ENCODE results near the gene SERPINE1. TPM values are rescaled to one million over a fixed set of nuclear protein-coding genes. Genes with fewer than 3 reads are reported as not detected.

Gene SERPINE1
- total and polyA plus RNA-seq, 2 of the 8 experiments (the other 6 are each of a cell fraction or from before 2014, with no cell fraction given) = 3.7 to 5.6 TPM

GRCh38 chr7:101084865-101085161 lies 42.1 kb upstream of the SERPINE1 start:
- peak overlapping the region; percentile 80 to 95 for H3K4me2 ChIP-seq (ENCODE audit: insufficient read depth in 1 of 2, low read depth in 2 of 2, low read length in 2 of 2)
- peak overlapping the region; percentile 68; the same call in 1 of the 2 replicates for H2BK12ac ChIP-seq (ENCODE audit: low read depth, low read length)
- H3K56ac ChIP-seq (replicated peaks; ENCODE audit: insufficient read length, low read depth, low read length) = no peak overlapping the region
- H2BK20ac ChIP-seq (ENCODE audit: low read length) = peak overlapping the region; percentile 86; the same call in 1 of the 2 replicates
- H2BK5ac ChIP-seq (ENCODE audit: low read depth, low read length) = peak overlapping the region; percentile 71; the same call in 1 of the 2 replicates
- no peak overlapping the region for H3K27ac ChIP-seq (ENCODE audit: low read depth, low read length)
- CTCF ChIA-PET (ENCODE audit: partially characterized antibody) = interaction anchor here (0.6 to 1.6 kb wide), 12 partner anchors 10 to 198 kb away, joined by 3 to 7 read pairs (median 4); partner anchors contain the start of genes ACHE and FIS1
- no peak overlapping the region for H3K14ac ChIP-seq (ENCODE audit: insufficient read length)
- H3K23me2 ChIP-seq (ENCODE audit: low read depth, low read length) = peaks cover 4% of the 10 kb centered on the region; the same call in 1 of the 2 replicates
- DNase-seq (ENCODE audit: low read depth in 1 of 2, low spot score in 2 of 2) (no peak), FAIRE-seq (no peak)
- no peaks in the 10 kb centered on the region for H4K20me1 ChIP-seq (replicated peaks in 1 of 2; ENCODE audit: control insufficient read depth in 1 of 2, insufficient read depth in 2 of 2, low read length in 2 of 2)
- no peak overlapping the region for H3K9ac ChIP-seq (replicated peaks in 1 of 4; ENCODE audit: extremely low read depth in 1 of 4, low read depth in 3 of 4, low read length in 3 of 4)
- peak overlapping the region; percentile 72 for H2BK120ac ChIP-seq (replicated peaks; ENCODE audit: low read depth, low read length)
- peaks cover 0 to 19% (median 3%) of the 10 kb centered on the region in 4 experiments; a peak in 5 of 8 replicates for H3K36me3 ChIP-seq (ENCODE audit: control insufficient read depth in 2 of 4, insufficient read depth in 4 of 4, low read length in 3 of 4)
- peaks cover under 1% of the 10 kb centered on the region for H3K79me1 ChIP-seq (ENCODE audit: low read depth, low read length)
- peak overlapping the region in 3 of 4 experiments; percentile 62 to 77 (median 73); a peak in 4 of 8 replicates for H3K4me3 ChIP-seq (ENCODE audit: extremely low read depth in 1 of 4, insufficient read depth in 2 of 4, low read depth in 3 of 4, low read length in 4 of 4)
- peak overlapping the region; percentile 77 for H2AFZ ChIP-seq (ENCODE audit: low read length)
- no peak overlapping the region for H2AK5ac ChIP-seq (ENCODE audit: low read depth, low read length)
- H4K8ac ChIP-seq (ENCODE audit: extremely low read depth, insufficient read depth, low read length) = no peak overlapping the region
- no peak overlapping the region for H4K5ac ChIP-seq (ENCODE audit: insufficient read length, low read depth, low read length)
- TF ChIP-seq CTCF (IDR thresholded peaks at IDR 0.05; ENCODE audit: control extremely low read depth in 1 of 3, insufficient read depth in 1 of 3, low read depth in 1 of 3, low read length in 3 of 3) = no peak
- no peak for TF ChIP-seq RAD21 (IDR thresholded peaks at IDR 0.05 in 1 of 2, conservative IDR thresholded peaks at IDR 0.05 in 1 of 2; ENCODE audit: low read depth in 2 of 2, low read length in 2 of 2)
- no peak for TF ChIP-seq HDAC2 (IDR thresholded peaks at IDR 0.05; ENCODE audit: borderline replicate concordance in 1 of 2, low read depth in 2 of 2, low read length in 2 of 2)
- no peak for TF ChIP-seq EGR1 (IDR thresholded peaks at IDR 0.05; ENCODE audit: borderline replicate concordance, low read depth, low read length)
- peak; percentile 78 for TF ChIP-seq E2F6 (IDR thresholded peaks at IDR 0.05)
- no peak for TF ChIP-seq PHF8 (conservative IDR thresholded peaks at IDR 0.05; ENCODE audit: low read depth, low read length)
- no peak for TF ChIP-seq CTBP2 (IDR thresholded peaks at IDR 0.05; ENCODE audit: borderline replicate concordance, insufficient read depth, insufficient read length, low read length)
- POLR2A ChIA-PET (ENCODE audit: partially characterized antibody) = interaction anchor here (0.6 to 2.0 kb wide), 15 partner anchors 10 to 253 kb away, joined by 3 to 10 read pairs (median 3); partner anchors contain the start of genes MOGAT3 and UFSP1
- H4K91ac ChIP-seq (replicated peaks; ENCODE audit: insufficient read length, low read length) = peak overlapping the region; percentile 41
- WGBS, 2 experiments (ENCODE audit: extremely low coverage in 1 of 2, insufficient coverage in 1 of 2, insufficient read length in 1 of 2, insufficient replicate concordance in 2 of 2, low coverage in 1 of 2, low lambda C conversion rate in 2 of 2, missing lambda C conversion rate in 1 of 2) = 71% methylated on average over 5 of the region's 5 CpGs; no CpG with 5 or more reads in 1 of the 2 experiments
- peak overlapping the region; percentile 8; the same call in 1 of the 2 replicates for H2BK15ac ChIP-seq (ENCODE audit: low read length)
- H3K9me3 ChIP-seq (ENCODE audit: insufficient read depth in 2 of 2, low read depth in 1 of 2, low read length in 1 of 2) = no peaks in the 10 kb centered on the region
- H3K79me2 ChIP-seq (ENCODE audit: control insufficient read depth in 1 of 2, insufficient read depth in 2 of 2, low read length in 2 of 2) = no peaks in the 10 kb centered on the region
- no peaks in the 10 kb centered on the region for H3K27me3 ChIP-seq (replicated peaks in 1 of 4; ENCODE audit: control insufficient read depth in 3 of 4, extremely low read depth in 1 of 4, insufficient read depth in 3 of 4, low read length in 3 of 4)
- H3K23ac ChIP-seq (ENCODE audit: insufficient read length) = no peak overlapping the region
- H3K4ac ChIP-seq (replicated peaks; ENCODE audit: insufficient read length, low read depth, low read length) = no peak overlapping the region
- peak overlapping the region; percentile 60; the same call in 1 of the 2 replicates for H3K18ac ChIP-seq (ENCODE audit: extremely low read depth, low read length)
- peaks cover 0 to 6% (median 3%) of the 10 kb centered on the region in 4 experiments; a peak in 3 of 7 replicates for H3K4me1 ChIP-seq (replicated peaks in 1 of 4; ENCODE audit: control insufficient read depth in 3 of 4, insufficient read depth in 4 of 4, low read length in 3 of 4)

Data from H1 (cell line).